MM.1S (cell line): ENCODE data around the gene TBC1D13.

Source experiments
- CTCF ChIP-seq: fragments of 300-600 bp; sonication (generic); IDR thresholded peaks from 2 replicates; pipeline ENCODE4 v1.5.1; 2016; ENCODE audit warnings: antibody characterized with exemption, low read length, mixed read lengths
- EZH2phosphoT487 ChIP-seq: fragments of 300-600 bp; sonication (generic); IDR thresholded peaks from 2 replicates; pipeline ENCODE4 v1.6.1; 2018; ENCODE audit warnings: antibody characterized with exemption, low read length

- TF ChIP-seq CTCF = no peak
- no peak for TF ChIP-seq EZH2phosphoT487
Measured at GRCh38 chr9:128782669-128783068, 4.4 kb upstream of the TBC1D13 start.
